Coronary artery (tissue), 2 donors: ENCODE data around the gene CARS1.

Source experiments
- DNase-seq: peaks from one replicate; pipeline ENCODE4 v3.0.0-alpha.2; 2017; ENCODE audit warnings: low spot score
- H3K27ac ChIP-seq, 2 donors: fragments of 200-600 bp; sonication (generic); one replicate each; pipeline ENCODE4 v1.5.1; 2016 to 2019
- H3K4me3 ChIP-seq: fragments of 200-600 bp; sonication (generic); 2 replicates; pipeline ENCODE4 v1.5.1; 2016; ENCODE audit warnings: mild to moderate bottlenecking, moderate library complexity
- CTCF ChIP-seq: fragments of 200-600 bp; sonication (generic); IDR thresholded peaks from one replicate; pipeline ENCODE4 v1.5.1; 2019; ENCODE audit warnings: antibody characterized with exemption

CARS1 gene

DNA sequence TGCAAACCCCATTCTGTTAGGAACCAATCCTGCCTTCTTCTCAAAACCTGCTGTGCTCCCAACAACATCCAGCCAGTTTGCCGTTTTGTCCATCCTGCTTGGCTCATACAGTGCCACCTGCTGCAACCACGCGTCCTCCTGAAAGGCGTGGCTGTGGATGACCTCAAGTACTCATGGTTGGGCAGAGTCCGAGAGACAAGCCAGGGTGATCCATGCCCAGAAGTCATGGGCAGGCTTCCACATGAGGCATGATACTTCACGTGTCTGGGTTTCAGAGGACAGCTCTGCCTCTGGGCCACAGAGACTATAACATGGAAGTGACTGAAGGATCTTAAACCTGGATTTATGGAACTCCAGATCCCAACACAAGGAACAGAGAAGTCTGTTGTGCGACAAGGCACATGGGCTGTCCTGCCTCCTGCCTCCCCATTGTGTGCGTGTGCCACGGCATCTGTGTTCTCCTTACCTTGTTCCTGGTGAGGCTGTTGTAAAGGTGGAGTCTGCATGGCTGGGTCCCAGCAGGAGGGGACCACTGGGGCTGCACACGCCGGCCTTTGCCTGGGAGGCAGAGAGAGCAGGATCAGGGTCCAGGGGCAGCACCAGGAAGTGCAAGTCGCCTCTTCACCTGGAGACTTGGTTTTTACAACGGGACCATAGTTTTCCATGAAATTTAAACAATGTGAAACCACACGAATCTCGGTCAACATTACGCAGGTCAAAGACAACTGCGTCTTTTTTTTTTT is 15.4 kb downstream of the CARS1 start:
- no peak for DNase-seq
- Histone ChIP-seq H3K27ac (no peak overlapping the region), H3K4me3 (no peak overlapping the region)
- no peak for TF ChIP-seq CTCF

GRCh38 chr11:3040881-3041280 is 16.3 kb downstream of the CARS1 start:
- Histone ChIP-seq H3K4me3 (no peak overlapping the region), H3K27ac (no peak overlapping the region)
- DNase-seq: no peak
- no peak for TF ChIP-seq CTCF

- no peak for DNase-seq
- no peak for TF ChIP-seq CTCF
- no peak overlapping the region for H3K27ac ChIP-seq
- no peak overlapping the region for H3K4me3 ChIP-seq
Observed at GRCh38 chr11:3037945-3038271, 19.3 kb downstream of the CARS1 start.

DNA sequence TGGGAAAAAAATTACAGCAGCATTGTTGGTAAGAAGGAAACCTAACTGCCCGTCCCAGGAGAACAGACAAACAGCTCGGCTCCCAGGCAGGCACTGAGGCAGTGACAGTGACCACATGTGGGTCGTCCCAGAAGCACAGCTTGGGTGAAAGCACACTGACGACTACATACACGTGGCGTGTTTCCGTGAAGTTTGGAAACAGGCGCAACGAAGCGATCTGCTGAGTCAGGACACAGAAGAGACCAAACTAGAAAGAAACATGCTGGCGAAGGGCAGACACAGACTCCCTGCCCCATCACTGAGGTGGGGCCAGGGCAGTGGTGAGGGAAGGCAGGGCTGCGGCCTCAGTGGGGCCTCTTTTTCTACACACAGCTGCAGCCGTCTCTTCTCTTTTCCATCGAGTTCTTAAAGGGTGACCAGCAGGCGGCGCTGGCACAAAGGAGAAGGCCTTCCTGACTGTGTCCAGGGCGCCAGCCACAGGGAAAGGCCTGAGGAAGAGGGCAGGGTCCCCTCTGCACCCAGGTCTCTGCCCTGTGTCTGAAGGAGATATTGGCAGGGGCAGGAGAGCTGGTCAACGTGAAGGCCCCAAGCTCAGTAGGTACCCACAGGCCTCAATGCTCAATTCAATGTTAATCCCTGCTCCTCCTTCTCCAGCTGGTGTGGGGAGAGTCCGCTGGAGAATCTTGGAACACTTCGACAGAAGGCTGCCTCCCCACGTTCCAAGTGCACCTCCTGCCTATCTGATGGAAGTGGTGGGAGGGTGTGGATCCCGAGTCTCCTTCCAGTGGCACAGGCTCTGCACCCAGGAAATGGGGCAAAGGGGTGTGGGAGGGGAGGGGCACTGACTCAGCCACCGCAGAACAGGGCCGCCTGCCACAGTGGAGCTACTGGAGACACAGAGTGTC is 19.9 kb downstream of the CARS1 start:
- no peak for DNase-seq

GRCh38 chr11:3036419-3036818 is 20.8 kb downstream of the CARS1 start:
- no peak overlapping the region for H3K4me3 ChIP-seq
- H3K27ac ChIP-seq: no peak overlapping the region
- DNase-seq: no peak
- TF ChIP-seq CTCF: no peak

More for the DNA sequence above, 19.9 kb downstream of the CARS1 start:
- no peak overlapping the region for H3K4me3 ChIP-seq
- peak; percentile 76 for TF ChIP-seq CTCF
- H3K27ac ChIP-seq: peak overlapping the region in 1 of 2 donors; percentile 37

DNA sequence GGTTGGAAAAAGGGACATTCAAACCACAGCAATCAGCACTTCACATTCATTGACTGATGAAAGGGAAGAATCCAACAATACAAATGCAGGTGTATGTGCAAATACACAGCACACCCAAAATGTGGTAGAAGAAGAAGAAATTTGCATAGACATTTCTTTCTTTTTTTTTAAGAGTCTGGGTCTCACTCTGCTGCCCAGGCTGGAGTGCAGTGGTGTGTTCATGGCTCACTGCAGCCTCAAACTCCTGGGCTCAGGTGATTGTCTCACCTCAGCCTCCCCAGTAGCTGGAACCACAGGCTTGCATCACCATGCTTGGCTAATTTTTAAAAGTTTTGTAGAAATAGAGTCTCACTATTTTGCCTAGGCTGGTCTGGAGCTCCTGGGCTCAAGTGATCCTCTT is 21.9 kb downstream of the CARS1 start:
- H3K27ac ChIP-seq: no peak overlapping the region
- H3K4me3 ChIP-seq: no peak overlapping the region
- DNase-seq: no peak
- TF ChIP-seq CTCF: no peak
